ENCODE measurements around the gene SERPINA3.
A peak's percentile ranks its signal among the peaks of the same experiment; 100 is the strongest.
"Not testable (repeated sequence)": the region's sequence is repeated elsewhere in the genome, so short reads cannot be mapped to it uniquely, and the experiment has no call there.

SERPINA3 gene

DNA sequence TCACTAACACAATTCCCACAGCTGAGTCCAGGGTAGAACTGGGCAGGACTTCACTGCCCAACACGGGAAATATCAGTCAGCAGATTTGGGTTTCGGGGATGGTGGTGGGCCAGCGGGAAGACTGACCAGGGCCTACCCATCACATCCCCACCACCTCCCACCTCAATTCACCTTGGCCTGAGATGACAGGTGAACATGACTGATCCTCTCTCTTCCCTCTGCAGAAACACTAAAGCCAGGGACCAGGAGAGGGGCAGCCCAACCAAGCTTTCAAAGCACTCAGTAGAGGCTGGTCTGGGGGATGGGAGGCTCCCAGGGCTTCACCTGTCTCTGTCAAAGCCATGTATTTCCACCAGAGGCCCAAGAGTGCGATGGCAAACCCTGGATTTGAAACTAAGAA, 28.6 kb upstream of the SERPINA3 start:
- peak in 1 of 10 donors; percentile 21 for DNase-seq
- intact Hi-C loops (cut with DNase I), result no loop called here

GRCh38 chr14:94584591-94585280, 27.5 kb upstream of the SERPINA3 start:
- intact Hi-C loops (cut with DNase I), result no loop called here

GRCh38 chr14:94586635-94587034, 25.6 kb upstream of the SERPINA3 start:
- intact Hi-C loops (cut with DNase I), result no loop called here
- DNase-seq, result peak in 1 of 10 donors; percentile 9

More at GRCh38 chr14:94584591-94585280, 27.5 kb upstream of the SERPINA3 start:
- no peak for DNase-seq

- intact Hi-C loops (cut with DNase I), result no loop called here
- peak in 1 of 10 donors; percentile 10 for DNase-seq
Measured at GRCh38 chr14:94588311-94588710, 23.9 kb upstream of the SERPINA3 start.

- DNase-seq, result no peak
- intact Hi-C loops (cut with DNase I), result no loop called here
Measured at GRCh38 chr14:94591073-94591472, 21.1 kb upstream of the SERPINA3 start.

DNA sequence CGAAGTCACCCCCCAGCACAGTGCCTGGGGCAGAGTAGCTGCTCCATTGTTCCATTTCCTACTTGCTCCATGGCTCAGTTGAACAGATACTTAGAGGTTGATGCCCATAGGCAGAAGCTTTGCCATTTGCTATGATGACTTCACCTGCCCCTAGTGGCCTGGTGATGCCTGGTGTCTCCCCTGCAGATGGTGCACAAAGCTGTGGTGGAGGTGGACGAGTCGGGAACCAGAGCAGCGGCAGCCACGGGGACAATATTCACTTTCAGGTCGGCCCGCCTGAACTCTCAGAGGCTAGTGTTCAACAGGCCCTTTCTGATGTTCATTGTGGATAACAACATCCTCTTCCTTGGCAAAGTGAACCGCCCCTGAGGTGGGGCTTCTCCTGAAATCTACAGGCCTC, 20.3 kb upstream of the SERPINA3 start:
- intact Hi-C loops (cut with DNase I), result no loop called here
- peak in 2 of 10 donors; percentile 35 to 51 for DNase-seq

GRCh38 chr14:94592457-94592856, 19.7 kb upstream of the SERPINA3 start:
- intact Hi-C loops (cut with DNase I), result no loop called here
- DNase-seq, result peak in 2 of 10 donors; percentile 13 to 16

- intact Hi-C loops (cut with DNase I), result no loop called here
- peak in 2 of 10 donors; percentile 39 to 59 for DNase-seq
Measured at GRCh38 chr14:94593376-94593748, 18.8 kb upstream of the SERPINA3 start.

DNA sequence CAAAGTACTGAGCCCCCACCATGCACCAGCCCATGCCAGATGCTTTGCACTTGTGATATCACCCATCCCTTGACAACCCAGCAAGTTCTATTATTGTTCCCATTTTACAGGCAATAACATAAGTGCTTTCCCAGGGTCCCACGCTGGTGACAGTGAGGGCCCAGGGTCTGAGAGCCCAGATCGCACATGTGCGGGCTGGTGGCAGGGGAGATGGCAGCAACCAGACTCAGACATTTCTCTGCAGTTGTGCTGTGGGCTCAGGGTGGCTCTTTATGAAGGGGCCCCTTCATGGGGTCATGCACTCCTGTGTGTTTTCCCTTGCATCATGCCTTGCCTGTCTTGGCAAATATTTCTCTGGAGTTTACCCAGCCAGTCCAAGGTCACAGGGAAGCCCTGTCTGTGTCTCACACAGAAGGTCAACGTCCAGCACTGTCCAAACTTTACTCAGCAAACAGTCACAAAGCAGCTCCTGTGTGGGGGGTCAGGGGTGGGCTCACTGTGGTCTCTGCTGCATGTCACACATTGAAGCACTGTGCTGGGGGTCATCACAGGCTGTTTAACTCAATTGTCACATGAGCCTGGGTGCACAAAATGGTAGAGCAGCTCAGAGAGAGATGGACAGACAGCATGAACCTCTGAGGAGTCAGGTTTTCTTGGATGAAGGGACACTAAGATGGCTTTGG, 18.3 kb upstream of the SERPINA3 start:
- intact Hi-C loops (cut with DNase I), result no loop called here

DNA sequence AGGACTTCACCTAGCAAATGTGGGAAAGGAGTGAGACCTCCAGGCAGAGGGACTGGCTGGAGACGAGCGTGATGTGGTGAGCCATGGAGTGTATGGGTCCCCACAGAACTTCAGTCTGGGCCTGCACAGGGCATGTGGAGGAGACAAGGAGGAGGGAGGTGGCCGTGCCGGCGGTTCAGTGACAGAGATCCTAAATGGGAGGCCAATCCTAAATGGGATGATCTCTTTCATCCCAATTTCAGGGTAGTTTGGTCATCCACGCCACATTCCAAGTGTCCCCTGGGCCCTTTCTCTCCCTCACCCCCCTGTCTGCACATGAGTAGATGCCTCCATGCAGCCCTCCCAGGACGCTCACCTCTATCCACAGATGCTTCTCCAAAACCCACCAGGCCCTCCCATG, 17.8 kb upstream of the SERPINA3 start:
- peak in 2 of 10 donors; percentile 38 to 45 for DNase-seq
- intact Hi-C loops (cut with DNase I), result no loop called here

More for the DNA sequence above, 18.3 kb upstream of the SERPINA3 start:
- peak in 2 of 10 donors; percentile 7 to 60 for DNase-seq

DNA sequence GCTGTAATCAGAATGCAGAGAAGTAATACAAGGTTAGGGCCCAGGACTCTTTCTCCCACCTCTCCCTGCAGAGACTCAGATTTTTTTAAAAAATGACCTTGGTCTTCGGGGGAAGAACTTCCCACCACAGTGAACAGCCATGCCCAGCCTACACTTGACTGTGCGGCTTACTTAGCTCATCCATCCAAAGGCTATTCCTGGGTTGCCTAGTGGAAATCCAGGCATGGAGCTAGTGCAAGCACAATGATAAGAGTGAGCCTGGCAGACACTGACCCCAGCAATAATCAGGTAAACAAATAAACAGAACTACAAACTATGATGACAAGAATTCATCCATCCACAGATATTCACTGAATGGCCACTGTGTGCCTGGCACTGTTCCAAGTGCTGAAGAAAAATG, 16.3 kb upstream of the SERPINA3 start:
- intact Hi-C loops (cut with DNase I), result no loop called here

DNA sequence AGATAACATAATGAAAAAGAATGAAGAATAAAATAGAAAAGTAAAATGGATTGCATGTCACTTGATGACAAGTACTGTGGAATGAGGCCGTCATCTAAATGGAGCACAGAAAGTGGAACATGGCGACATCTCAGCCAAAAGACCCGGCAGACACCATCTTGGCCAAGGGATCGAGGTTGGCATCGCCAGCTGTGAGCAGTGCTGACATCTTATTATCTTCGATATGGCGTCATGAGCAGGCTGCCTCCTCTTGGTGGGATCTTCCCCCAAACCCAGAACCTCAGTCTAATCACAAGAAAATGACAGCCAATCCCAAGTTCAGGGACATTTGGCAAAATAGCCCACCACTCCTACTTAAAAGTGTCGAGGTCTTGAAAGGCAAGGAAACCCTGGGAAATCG, 15.8 kb upstream of the SERPINA3 start:
- intact Hi-C loops (cut with DNase I), result no loop called here

More for the DNA sequence above, 16.3 kb upstream of the SERPINA3 start:
- peak in 2 of 10 donors; percentile 2 to 31 for DNase-seq

DNA sequence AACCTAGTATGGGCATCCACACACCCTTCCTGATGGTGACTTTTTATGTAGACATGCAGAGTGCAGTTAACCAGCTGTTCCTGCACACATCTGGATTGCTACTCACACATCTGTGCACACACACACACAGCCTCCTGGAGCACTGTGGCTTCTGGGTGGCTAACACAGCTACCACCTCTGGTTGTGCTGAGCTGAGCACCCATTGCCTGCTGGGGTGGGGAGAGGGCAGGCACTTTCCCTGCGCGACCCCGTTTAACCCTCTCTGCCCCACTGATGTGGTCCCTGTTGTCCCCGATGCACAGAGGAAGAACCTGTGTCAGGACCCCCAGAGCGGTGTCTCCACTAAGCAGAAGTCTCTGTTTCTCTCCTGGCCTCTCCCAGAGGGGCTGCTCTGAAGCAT, 14.4 kb upstream of the SERPINA3 start:
- intact Hi-C loops (cut with DNase I), result no loop called here
- peak in 2 of 10 donors; percentile 64 to 67 for DNase-seq

More for the DNA sequence above, 15.8 kb upstream of the SERPINA3 start:
- peak in 2 of 10 donors; percentile 13 to 56 for DNase-seq

DNA sequence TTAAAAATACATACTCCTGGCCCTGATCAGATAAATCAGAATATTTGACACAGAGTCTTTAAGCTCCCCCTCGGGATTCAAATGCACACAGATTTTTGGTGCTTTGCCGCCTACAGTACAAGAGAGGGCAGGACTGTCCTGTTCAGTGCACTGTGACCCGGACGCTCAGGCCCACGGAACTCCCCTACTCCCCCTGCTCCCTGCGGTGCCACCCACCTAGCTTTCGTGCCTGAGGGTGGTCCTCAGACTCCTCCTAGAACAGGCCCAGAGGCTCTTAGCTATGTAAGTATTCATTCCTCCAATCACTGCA, 13.7 kb upstream of the SERPINA3 start:
- intact Hi-C loops (cut with DNase I), result no loop called here
- DNase-seq, result peak in 2 of 10 donors; percentile 55 to 61

GRCh38 chr14:94598816-94599655, 13.2 kb upstream of the SERPINA3 start:
- peak; percentile 53 to 91 (median 68) for DNase-seq
- intact Hi-C loops (cut with DNase I), result no loop called here

DNA sequence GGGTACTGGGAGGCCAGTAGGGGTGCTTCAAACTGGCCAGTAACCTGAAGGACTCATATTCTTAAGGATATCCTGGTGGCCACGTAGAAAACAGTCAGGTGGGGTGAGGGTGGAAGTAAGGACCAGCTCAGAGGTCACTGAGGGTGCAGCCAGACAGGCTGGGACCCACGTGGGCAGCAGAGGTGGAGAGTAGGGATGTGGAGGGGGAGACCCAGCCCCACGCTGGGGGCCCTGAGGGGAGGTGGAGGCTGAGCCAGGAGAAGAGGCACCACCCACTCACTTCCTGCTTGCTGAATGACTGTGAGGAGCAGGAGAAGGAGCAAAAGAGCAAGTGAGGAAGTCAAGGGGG, 12.6 kb upstream of the SERPINA3 start:
- intact Hi-C loops (cut with DNase I), result no loop called here
- peak in 2 of 10 donors; percentile 41 to 75 for DNase-seq

DNA sequence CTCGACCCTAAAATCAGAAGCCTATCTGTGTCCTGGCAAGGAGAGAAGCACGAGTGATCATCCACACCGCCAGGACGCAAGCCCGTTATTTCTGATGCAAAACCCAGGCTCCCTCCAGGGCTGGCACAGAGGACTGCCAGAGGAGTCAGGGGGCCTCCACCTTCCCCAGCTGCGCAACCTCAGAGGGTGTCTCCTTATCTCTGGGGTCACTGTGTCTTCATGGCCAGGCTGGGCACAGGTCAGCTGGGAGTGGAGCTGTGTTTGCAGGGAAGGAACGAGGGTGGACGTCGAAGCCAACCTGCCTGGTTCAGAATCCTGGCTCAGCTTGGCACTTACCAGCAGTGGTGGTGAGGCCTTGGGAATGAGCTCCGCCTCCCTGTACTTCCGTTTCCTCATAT, 12.0 kb upstream of the SERPINA3 start:
- peak in 2 of 10 donors; percentile 64 to 75 for DNase-seq
- intact Hi-C loops (cut with DNase I), result no loop called here

GRCh38 chr14:94601884-94602391, 10.3 kb upstream of the SERPINA3 start:
- intact Hi-C loops (cut with DNase I), result no loop called here
- DNase-seq, result peak; percentile 31 to 95 (median 70)

DNA sequence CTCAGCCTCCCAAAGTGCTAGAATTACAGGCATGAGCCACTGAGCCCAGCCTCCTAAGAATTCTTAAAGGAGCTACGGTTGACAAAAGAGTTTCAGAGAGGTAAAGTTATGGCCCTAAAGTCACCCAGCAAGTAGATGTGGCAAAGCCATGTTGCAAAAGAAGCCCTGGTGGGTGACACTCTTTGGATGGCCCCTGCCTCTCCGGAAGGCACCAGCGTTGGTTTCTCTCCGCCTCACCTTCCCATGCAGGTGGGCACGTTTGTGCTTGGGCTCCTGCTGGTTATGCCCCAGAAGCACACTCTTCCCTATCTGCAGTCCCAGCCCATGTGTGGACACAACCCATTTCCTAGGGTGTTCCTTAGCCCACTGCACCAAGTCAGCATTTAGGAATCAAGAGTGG, 9.5 kb upstream of the SERPINA3 start:
- intact Hi-C loops (cut with DNase I), result no loop called here
- DNase-seq, result peak in 2 of 10 donors; percentile 18 to 53

DNA sequence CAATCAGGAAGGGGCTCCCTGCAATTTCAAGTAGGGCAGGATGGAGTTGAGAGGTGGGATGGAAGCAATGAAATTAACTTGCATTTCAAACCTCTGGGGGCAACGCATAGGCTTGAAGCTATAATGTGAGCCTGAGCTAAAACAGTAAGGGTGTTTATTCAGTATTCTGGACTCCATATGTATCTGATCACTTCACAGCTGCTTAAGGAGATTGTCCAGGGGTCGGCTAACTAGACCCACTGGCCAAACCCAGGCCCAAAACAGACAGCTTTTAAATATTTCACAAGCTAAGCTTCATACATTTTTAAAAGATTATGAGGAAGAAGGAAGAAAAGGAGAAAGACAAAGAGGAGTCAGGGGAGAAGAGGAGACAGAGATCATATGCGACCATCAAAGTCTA, 6.8 kb upstream of the SERPINA3 start:
- DNase-seq, result no peak
- intact Hi-C loops (cut with DNase I), result no loop called here

- intact Hi-C loops (cut with DNase I), result not testable (repeated sequence)
- peak in 1 of 10 donors; percentile 7 for DNase-seq
Measured at GRCh38 chr14:94608966-94609365, 3.2 kb upstream of the SERPINA3 start.
